Middle frontal gyrus (tissue), 1 donor: ENCODE results near the gene RNF111.

ENCODE experiments used
- DNase-seq: peaks from one replicate; pipeline ENCODE4 v3.0.0-alpha.2; 2015; ENCODE audit warnings: low spot score; ENCODE audit errors: extremely low spot score

RNF111 gene

DNA sequence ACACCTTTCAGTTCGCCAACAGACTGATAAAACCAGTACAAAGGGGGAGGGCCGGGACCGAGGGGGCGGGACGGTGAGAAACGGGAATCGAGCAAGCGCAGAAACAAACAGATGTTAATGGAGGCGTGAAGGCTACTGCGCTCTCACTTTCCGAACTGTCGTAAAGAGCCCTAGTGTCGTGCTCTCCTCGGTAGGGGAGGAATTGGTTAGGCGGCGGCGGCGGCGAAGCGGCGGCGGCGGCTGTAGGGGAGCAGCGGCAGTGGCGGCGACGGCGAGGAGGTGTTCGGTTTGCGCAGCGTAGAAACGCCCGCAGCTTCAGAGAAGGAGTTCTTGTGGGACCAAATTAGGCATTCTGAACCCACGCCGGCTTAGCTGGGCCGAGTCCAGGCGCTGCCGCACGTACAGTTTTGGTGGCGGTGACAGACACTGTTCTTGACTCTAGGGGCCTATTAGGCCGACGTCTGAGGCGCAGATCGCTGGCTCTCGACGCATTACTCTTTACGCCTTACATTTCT is at the start of gene RNF111:
RNF111 (plus strand) TSS at position 173 of the 515 bp plus-strand sequence. CDS start 43,160 bp downstream, outside the sequence.
- DNase-seq, result peak; percentile 90

DNA sequence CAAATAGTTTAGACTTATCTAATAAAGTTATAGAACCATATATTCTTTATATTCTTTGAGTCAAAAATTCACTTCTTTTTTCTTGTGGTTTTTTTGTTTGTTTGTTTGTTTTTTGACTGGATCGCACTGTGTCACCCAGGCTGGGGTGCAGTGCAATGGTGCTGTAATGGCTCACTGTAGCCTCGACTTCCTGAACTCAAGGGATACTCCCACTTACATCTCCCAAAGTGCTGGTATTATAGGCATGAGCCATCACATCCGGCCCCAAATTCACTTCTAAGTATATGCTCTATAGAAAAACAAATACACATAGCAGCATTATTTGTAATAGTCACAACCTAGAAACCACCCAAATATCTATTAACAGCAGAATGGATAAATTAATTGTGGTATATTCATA is 40.3 kb upstream of the RNF111 start:
- DNase-seq, result no peak

DNA sequence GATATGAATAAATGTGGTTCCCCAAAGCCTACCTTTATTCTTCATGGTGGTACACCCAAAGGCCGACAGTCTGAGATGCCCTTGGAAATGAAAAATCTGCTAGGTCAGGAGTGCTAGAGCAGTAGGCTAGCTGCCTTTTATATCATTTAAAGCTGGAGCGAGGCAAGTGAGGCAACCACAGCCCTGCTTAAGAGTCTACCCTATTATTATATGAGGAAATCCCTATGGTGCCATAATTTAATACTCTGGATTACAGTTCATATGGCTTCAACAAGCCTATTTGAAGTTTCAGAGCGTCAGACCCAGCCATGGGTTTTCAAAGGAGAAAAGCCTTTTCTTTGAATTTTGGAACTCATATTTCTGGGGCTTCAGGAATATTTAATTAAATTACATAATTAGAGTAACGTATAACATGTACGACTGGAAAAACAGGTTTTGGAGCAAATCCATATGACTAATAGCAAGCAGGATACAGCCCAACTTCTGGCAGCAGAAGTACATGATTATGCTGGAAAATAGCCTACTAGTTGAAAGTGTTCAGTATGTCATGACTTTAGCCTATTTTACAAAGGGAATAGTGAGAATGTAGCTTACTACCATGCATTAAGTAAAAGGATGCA is 36.0 kb upstream of the RNF111 start:
- no peak for DNase-seq

DNA sequence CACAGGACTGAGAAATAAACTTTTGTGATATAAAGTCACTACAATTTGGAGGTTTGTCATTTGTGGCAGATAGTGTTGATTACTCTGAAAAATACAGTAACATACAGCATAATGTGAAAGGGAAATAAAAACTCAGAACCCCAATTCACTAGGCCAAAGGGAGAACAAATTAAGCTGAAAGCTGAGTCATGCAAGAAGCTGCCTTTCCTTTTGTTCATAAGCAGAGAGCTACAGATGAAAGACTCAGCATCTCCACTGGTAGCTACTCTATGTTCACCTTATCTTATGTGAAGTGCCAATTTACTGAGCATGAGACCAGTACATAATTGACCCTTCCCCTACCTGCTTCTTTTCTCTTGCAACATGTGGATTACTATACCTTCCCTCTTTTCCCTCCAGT is 34.7 kb upstream of the RNF111 start:
- no peak for DNase-seq

DNA sequence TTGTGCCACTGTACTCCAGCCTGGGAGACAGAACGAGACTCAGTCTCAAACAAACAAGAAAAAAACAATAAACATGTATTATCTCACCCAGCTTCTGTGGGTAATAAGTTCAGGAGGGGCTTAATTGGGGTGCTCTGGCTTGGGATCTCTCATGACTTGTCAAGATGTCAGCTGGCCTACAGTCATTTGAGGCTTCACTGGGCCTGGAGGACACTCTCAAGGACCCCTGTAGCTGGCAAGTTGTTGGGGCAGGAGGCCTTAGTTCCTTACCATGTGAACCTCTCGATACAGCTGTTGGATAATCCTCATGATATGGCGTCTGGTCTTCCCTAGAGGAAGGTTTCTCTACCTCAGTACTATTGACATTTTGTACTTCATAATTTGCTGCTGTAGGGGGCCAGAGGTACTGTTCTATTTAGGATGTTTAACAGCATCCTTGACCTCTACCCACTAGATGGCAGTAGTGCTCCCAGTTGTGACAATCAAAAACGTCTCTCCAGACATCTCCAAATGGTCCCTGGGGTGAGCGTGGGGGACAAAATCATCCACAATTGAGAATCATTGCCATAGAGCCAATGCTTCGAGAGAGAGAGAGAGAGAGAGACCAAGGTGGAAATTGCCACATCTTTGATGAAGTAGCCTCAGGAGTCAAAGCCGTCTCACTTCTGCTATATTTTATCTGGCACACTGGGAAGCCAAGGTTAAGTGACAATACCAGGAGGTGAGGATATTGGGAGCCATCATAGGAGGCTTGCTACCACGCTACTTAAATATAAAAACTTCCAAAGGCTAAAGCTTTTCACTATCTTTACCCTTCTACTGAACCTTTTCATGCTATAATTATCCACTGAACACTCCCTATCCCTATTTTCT is 30.1 kb upstream of the RNF111 start:
- no peak for DNase-seq

DNA sequence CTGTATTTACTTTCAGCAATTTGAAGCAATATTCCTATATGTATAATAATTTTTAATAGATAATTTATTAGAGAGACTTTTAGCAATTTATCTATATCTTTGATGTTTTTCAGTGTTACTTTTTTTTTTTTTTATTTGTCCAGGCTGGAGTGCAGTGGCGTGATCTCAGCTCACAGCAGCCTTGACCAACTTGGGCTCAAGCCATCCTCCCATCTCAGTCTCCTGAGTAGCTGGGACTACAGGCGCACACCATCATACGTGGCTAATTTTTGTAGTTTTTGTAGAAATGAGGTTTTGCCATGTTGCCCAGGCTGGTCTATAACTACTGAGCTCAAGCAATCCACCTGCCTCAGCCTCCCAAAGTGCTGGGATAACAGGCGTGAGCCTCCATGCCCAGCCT is 28.7 kb upstream of the RNF111 start:
- no peak for DNase-seq

DNA sequence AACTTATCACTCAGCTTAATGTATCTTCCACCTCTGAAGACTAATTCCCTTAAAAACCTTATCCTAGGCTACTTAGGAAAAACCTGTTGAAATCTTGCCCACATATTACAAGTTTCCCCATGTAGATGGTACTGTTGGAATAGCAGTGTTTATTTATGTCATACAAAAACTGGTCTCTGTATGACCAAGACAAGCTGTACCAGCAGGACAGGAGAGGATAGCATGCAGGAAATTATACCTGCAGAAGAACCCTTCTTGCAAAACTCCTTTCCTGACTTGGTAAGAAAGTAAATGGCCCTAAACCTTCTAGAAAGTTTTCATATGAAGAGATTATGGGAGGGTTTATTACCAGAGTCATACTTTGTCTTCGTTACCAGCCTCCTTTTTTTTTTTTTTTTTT is 25.3 kb upstream of the RNF111 start:
- DNase-seq, result no peak

DNA sequence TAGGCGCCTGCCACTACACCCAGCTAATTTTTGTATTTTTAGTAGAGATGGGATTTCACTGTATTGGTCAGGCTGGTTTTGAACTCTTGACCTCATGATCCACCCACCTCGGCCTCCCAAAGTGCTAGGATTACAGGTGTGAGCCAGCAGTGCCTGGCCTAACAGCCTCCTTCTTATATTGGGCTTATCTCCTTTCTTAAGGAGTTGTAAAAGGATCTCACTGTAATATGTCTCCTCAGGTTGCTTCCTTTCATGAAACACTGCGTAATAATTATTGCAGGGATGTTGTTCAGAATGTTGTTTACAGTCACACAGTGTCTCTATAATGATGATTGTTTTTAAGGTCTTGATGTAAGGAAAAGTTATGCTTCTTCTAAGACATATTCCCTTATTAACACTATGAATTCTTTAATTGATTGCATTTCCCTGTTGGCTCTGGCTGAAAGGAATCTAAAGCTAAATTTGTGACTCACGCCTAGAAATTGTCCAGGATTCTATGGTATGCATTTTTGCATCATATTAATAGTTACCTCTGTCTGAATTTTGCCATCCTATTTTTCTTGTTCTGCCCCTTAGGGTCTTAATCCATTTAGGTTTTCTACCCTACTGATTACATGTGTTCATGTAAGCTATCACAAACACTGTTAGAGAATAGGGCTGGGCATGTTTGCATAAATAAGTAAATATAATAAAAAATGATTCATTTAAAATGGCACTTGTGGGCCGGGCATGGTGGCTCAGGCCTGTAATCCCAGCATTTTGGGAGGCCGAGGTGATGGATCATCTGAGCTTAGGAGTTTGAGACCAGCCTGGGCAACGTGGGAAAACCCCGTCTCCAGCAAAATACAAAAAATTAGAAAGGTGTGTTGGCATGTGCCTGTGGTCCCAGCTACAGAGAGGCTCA is 24.5 kb upstream of the RNF111 start:
- DNase-seq, result no peak

DNA sequence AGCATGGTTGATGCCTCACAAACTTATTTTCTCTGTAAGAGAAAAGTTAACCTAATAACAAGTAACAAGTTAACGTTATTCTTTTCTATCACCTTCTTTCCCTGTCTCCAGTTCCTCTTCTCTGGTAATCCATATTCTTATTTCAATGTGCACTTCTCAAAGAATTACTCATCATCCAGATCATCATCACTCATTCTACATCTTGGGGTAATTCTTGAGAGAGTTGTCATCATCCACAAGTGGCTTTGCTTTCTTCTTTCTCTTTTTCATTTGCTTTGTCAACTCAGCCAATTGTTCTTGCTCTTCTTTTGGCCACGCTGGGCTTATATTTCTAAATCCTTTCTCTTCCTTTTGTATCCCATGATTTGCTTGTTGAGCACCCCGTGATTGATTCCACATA is 20.8 kb upstream of the RNF111 start:
- DNase-seq, result no peak

DNA sequence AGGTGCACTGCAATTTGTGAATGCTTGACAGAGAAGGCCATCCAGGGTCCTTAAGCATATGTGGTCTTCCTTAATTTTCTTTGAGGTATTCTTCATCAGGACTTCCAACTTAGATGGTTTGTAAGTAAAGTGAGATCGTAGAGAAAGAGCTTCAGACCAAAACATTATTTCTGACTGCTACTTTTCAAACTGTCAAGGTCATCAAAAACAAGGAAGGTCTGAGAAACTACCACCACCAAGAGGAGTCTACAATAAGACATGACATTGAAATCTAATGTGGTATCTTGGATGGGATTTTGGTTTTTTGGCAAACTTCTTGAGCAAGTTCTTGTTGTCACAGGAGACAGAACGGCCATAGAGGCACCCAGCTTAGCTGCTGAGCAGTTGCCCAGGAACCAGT is 20.0 kb upstream of the RNF111 start:
- no peak for DNase-seq

DNA sequence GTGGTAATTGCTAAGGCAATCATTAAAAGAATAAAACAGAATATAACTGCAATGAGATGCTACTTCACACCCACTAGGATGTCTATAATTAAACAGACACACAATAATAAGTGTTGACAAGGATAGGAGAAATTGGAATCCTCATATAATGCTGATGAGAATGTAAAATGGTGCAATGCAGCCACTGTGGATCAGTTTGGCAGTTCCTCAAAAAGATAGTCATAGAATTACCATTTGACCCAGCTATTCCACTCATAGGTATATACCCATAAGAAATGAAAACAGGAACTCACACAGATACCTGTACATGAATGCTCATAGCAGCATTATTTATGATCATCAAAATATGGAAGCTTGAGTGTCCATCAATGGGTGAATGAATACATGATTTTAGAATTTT is 9.6 kb upstream of the RNF111 start:
- DNase-seq, result no peak

DNA sequence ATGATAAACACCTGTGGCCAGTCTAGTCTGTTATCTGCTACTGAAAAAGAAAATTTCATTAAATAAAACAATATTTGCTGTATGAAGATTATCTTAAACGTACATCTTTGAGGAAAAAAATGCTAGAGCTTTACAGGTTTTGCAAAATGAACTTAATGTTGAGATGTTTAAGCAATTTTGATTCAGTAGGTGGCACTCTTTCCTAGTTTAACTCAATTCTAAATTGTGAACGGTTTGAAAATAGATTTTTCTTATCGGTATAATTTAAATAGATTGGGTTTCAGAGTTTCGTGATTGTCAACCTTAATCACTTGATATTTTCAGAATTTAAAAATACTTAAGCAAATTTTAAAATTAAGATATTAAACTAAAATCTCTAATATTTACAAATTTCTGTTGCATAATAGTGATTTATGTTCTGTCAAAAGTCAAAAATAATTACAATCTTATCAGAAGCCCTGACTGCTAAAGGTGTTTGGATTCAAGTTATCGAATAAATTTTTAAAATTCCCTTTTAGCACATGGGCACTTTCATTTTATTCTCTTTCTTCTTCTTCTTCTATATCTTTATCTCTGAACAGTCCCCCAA is 7.0 kb upstream of the RNF111 start:
- peak; percentile 61 for DNase-seq

DNA sequence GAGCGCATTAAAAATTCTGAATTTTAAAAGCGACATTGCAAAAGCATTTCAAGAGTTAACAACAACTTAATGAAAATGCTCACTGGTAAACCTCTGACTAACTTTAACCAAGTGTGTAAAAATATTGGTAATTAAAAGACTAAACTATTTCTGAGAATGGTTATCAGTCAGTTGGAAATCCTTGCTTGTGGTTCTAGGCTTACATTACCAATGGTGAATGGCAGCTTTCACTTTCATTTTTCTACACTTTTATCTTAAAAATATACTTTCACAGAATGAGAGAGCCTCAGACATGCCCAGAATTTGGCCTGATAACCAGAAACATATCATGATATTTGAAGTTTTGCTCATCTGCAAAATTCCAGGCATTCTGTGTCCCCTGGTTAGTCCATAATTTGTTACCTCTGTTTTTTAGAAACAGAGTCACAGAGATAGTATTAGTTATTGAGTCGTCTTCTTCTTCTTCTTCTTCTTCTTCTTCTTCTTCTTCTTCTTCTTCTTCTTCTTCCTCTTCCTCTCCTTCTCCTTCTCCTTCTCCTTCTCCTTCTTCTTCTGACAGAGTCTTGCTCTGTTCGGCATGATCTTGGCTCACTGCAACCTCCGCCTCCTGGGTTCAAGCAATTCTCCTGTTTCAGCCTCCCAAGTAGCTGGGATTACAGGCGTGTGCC is 5.5 kb upstream of the RNF111 start:
- no peak for DNase-seq

DNA sequence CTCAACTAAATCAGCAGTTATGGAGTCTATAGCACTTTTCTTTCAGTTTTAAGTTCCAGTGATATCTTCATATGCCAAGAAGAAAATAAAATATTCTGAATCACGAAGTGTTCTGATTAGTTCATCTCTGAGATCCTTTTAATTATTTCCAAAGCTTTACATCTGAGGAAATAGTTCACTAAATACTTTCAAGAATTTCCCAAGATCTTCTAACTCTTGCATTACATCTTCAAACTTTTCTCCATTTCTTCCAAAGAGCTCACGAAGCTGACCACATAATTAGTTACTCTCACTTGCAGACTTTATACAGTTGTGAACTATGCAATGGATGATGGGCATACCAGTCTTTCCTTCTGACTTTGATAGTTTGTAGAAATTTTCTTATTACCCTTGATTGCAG is 4.2 kb upstream of the RNF111 start:
- DNase-seq, result no peak

DNA sequence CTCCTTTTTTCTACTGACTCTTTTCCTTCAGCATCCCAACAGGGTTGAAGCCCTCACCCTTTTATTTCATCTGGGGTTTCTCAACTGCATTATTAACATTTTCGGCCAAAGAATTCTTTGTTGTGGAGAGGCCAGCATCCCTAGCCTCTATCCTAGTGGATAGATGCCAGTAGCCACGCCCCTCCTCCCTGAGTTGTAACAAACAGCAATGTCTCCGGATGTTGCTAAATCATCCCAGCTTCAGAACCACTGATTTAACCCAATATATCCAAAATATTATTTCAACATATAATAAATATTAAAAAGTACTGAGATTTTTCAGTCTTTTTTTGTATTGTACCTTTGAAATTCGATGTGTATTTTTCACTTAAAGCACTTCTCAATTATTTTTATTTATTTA is 2.0 kb upstream of the RNF111 start:
- DNase-seq, result no peak

DNA sequence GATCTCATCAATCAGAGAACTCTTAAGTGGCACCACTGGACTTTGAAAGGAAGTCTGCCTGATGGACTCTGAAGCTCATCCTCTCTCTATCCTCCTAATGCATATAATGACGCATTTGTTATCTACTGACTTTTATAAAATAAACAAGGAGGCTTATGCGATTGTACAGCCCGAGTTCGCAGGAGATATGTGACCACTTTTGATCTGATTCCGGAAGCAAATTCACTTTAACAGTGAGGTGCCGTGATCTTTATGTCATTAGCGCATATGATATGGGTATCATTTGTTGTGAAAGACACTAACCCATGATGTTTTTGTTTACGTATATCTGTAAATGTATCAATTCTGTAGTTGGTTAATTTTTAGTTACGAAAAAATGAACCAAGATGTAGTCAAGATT is 427 bp upstream of the RNF111 start:
- DNase-seq, result no peak

DNA sequence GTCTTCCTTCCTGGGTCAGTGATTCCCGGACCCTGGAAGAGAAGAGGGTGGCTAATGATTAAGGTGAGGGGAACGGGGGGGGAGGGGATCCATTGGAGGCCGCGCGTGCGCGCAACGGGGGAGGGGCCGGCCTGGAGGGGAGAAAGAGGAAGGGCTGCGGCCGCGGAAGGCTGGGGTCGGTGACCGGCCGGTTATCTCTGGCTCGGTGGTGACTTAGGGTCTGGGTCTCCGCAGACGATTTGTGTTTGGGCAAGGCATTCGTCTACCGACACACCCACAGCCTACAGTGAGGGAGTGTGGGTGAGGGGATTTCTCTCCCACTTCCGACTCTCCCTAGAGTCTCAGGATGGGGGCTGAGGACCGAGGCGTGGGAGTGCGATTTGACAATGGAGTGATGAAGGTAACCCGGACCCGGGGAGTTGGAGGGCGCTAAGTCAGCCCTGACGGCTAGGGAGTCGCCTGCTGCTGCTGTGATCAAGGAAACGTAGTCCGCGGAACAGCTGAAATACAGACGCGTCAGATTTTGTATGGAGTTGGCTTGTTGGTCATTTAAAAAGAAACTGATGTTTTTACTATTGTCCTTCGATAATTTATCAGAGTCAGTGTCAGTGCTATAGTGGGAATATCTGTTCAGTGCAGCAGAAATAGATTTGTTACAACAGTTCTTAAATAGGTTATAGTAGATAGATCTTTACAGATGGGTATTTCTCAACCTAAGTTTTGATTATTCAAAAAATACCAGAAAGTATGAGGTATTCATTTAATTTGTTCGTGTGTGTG is 733 bp downstream of the RNF111 start:
- DNase-seq, result no peak

DNA sequence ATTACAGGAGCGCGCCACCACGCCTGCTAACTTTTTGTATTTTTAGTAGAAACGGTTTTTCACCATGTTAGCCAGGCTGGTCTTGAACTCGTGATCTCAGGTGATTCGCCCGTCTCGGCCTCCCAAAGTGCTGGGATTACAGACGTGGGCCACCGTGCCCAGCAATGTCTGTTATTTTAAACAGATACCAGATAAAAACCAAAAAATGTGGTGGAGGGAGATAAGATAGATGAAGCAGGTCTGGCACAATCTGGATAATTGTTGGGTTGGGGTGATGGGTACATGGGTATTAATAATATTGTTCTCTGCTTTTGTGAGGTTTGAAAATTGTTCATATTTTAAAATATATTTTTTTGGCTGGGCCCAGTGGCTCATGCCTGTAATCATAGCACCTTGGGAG is 4.7 kb downstream of the RNF111 start:
- no peak for DNase-seq

DNA sequence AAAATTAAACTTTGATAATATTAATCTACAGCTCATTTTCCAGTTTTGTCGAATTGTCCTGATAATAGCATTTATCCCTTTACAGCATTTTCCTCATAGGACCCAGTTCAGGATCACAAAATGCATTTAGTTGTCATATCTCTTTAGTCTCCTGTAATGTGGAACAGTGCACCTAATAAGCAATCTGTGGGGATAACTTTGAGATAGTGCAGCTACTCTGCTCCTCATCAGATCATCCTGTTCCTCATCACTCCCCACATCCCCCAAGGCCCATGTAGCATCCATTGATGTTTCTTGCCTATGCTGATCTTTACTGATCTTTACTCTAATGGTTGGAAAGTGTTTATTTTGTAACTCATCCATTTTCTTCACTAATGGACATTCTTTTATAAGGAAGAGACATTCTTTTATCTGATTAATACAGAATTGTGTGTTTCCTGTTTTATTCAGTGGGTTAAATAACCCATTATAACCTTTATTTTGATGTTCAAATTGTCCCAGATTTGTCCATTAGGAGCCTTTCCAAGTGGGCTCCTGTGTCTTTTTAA is 7.5 kb downstream of the RNF111 start:
- no peak for DNase-seq

DNA sequence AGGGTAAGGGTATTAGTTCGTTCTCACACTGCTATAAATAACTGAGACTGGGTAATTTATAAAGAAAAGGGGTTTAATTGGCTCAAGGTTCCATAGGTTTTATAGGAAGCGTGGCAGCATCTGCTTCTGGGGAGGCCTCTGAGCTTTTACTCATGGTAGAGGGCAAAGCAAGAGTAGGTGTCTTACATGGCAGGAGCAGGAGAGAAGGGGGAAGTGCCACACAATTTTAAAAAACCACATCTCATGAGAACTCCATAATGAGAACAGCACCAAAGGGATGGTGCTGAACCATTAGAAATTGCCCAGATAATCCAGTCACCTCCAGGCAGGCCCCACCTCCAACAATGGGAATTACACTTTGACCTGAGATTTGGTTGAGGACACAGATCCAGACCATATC is 12.2 kb downstream of the RNF111 start:
- DNase-seq, result no peak
